Omental fat pad (tissue), 4 donors: ENCODE results near the gene CCDC150. TPM values are rescaled to one million over a fixed set of nuclear protein-coding genes. Genes with fewer than 3 reads are reported as not detected.

Experiments
- ATAC-seq: fragments of 150-250 bp; one replicate; pipeline ENCODE4 v1.9.1; 2016; ENCODE audit warnings: mild to moderate bottlenecking, moderate library complexity; ENCODE audit not compliant: low FRiP score
- DNase-seq: peaks from one replicate; pipeline ENCODE4 v3.0.0-alpha.2; 2019; ENCODE audit warnings: low spot score
- CTCF ChIP-seq, 3 donors: fragments of 450-650 bp; IDR thresholded peaks; one replicate each; pipeline ENCODE4 v1.5.1; 2016 to 2017; ENCODE audit warnings: antibody characterized with exemption in 3 of 3, mild to moderate bottlenecking in 3 of 3, moderate library complexity in 2 of 3
- total RNA-seq, 4 donors: library from RNA; depleted of rRNA; stranded (reverse); fragments of >200 nt; gene quantifications; one replicate each; pipeline ENCODE4 v1.1.0, GENCODE V29; 2016

CCDC150 gene
- total RNA-seq, 4 donors from 2014 or later = 0.72 to 2.0 (median 1.4) TPM; not detected in 1

DNA sequence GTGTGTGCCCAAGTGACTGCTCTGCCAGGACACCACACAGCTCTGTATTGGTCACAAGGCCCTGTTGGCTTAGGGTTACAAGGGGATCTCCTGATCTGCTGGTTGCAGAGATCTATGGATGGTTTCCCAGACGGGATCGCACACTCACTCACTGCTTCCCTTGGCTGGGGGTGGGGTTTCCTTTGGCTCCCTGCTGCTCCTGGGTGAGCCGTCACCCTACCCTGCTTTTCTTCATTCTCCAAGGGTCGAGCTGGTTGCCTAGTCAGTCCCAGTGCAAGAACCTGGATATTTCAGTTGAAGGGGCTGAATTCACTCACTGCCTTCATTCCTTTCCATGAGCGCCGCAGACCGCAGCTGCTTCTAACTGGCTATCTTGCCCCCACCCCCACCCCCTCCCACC, 103.7 kb downstream of the CCDC150 start:
- DNase-seq (no peak), ATAC-seq (no peak)
- TF ChIP-seq CTCF (IDR thresholded peaks at IDR 0.05) = no peak

DNA sequence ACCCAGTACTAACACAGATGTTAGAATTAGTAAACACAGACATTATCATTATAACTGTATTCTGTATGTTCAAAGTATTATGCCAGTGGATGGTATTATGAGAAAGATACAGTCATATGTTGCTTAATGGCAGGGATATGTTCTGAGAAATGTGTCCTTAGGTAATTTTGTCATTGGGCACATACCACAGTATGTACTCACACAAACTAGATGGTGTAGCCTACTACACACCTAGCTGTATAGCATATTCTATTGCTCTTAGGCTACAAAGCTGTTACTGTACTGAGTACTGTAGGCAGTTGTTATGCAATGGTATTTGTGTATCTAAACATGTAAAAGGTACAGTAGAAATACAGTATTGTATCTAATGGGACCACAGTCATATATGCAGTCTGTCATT, 106.2 kb downstream of the CCDC150 start:
- DNase-seq (no peak), ATAC-seq (no peak)
- no peak for TF ChIP-seq CTCF (IDR thresholded peaks at IDR 0.05)

DNA sequence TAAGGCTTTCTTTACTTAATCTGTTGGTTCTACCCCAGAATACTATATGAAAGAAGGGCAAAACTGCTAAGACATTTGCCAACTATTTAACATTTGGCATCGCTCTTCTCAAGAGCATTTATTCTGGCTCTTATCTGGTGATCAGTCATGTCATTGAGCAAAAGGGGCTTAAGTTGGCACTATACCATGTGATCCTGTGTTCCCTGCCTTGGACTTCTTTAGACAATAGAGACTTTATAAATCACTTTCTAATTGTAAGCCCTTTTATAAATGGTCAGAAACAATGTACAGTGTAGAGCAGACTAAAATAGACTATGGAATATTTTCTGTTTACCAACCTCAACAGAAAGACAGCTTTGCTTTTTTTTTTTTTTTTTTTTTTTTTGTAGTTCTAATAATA, 107.9 kb downstream of the CCDC150 start:
- no peak for TF ChIP-seq CTCF (IDR thresholded peaks at IDR 0.05)
- no peak for ATAC-seq

DNA sequence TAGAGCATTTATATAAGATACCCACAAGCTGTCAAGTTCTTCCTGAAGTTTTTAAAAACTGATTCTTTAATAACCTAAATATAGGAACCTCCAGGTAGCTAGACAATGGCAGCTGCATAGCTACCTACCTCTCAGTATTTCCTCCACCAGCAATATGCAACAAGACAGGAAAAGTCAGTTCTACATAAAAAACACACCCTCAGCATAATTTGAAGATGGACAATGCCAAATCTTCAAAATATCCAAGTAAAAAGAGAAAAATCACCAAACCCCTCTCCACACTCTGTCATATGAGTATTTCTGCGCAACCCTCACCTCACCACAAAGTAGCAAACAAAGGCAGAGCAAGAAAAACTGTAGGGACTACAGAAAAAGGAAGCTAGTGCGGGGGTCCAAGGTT, 108.6 kb downstream of the CCDC150 start:
- no peak for ATAC-seq
- DNase-seq = no peak
- TF ChIP-seq CTCF (IDR thresholded peaks at IDR 0.05) = no peak

More for the DNA sequence above, 107.9 kb downstream of the CCDC150 start:
- no peak for DNase-seq

DNA sequence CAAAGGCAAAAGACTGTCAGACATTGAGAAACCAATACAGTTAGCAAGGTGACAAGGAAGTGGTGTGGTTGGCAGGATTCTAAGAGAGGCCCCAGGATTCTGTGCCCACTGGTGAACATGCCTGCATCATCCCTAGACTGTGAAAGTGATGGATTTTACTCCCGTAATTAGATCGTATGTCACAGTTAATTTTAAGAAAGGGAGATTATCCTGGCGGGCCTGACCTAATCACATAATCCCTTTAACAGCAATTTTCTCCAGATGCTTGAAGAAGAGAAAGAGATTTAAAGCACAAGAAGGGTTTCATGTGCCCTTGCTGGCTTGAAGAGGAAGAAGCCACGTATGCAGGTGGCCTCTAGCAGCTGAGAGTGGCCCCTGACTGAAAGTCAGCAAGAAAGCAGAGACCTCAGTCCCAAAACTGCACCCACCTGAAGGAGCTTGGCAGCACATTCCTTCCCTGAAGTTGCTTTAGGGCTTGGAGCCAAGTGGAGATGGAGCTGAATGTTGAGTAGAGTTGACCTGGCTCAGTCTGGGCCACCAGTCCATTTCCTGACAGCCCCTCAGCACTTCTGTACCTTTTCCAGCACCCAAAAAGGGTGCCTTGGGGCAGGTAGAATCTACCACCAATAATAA, 110.9 kb downstream of the CCDC150 start:
- no peak for TF ChIP-seq CTCF (IDR thresholded peaks at IDR 0.05)
- no peak for ATAC-seq
- DNase-seq = no peak

GRCh38 chr2:196750977-196751631, 111.6 kb downstream of the CCDC150 start:
- TF ChIP-seq CTCF (IDR thresholded peaks at IDR 0.05) = no peak
- DNase-seq (no peak), ATAC-seq (no peak)
